Neuronal stem cell (in vitro differentiated cells): Measurements from ENCODE around the gene PHF21A.

ENCODE experiments used
- DNase-seq: peaks from one replicate; pipeline ENCODE4 v3.0.0-alpha.2; 2013; ENCODE audit warnings: low spot score
- H2AFZ ChIP-seq: one replicate; pipeline ENCODE4 v1.6.1; 2013; ENCODE audit warnings: mild to moderate bottlenecking, low read length, inconsistent platforms
- H2AK5ac ChIP-seq: 2 replicates; pipeline ENCODE4 v1.6.1; 2013; ENCODE audit warnings: low read depth, mild to moderate bottlenecking, inconsistent platforms, low read length, moderate library complexity, mixed read lengths
- H2BK120ac ChIP-seq: 2 replicates; pipeline ENCODE4 v1.6.1; 2013; ENCODE audit warnings: low read depth, mild to moderate bottlenecking, inconsistent platforms, low read length, moderate library complexity, mixed read lengths
- H2BK12ac ChIP-seq: one replicate; pipeline ENCODE4 v1.6.1; 2013; ENCODE audit warnings: low read length, inconsistent platforms
- H2BK15ac ChIP-seq: 2 replicates; pipeline ENCODE4 v1.6.1; 2013; ENCODE audit warnings: mild to moderate bottlenecking, low read length, inconsistent platforms, mixed read lengths
- H2BK5ac ChIP-seq: one replicate; pipeline ENCODE4 v1.6.1; 2013; ENCODE audit warnings: inconsistent platforms, mild to moderate bottlenecking, low read length, moderate library complexity
- H3K14ac ChIP-seq: one replicate; pipeline ENCODE4 v1.6.1; 2013; ENCODE audit warnings: low read length, inconsistent platforms
- H3K18ac ChIP-seq: 2 replicates; pipeline ENCODE4 v1.6.1; 2013; ENCODE audit warnings: low read length, inconsistent platforms
- H3K23ac ChIP-seq: 2 replicates; pipeline ENCODE4 v1.6.1; 2013; ENCODE audit warnings: low read depth, mild to moderate bottlenecking, mixed read lengths, low read length, inconsistent platforms; ENCODE audit not compliant: poor library complexity
- H3K27ac ChIP-seq: replicated peaks from 3 replicates; pipeline ENCODE4 v1.5.1; 2013; ENCODE audit warnings: low read length, inconsistent platforms
- H3K27me3 ChIP-seq, 3 experiments: 2 replicates each; pipeline ENCODE4 v1.6.1; 2013; ENCODE audit warnings: low read length in 3 of 3, mild to moderate bottlenecking in 2 of 3, inconsistent platforms in 1 of 3, low read depth in 1 of 3, mixed read lengths in 1 of 3, moderate library complexity in 1 of 3; ENCODE audit not compliant: control insufficient read depth in 3 of 3, insufficient read depth in 3 of 3
- H3K36me3 ChIP-seq, 2 donors: replicated peaks in 1 of 2; 2 replicates each; pipeline ENCODE4 v1.6.1; 2013; ENCODE audit warnings: low read length in 2 of 2; ENCODE audit not compliant: control insufficient read depth in 2 of 2, insufficient read depth in 2 of 2
- H3K4ac ChIP-seq: 2 replicates; pipeline ENCODE4 v1.6.1; 2013; ENCODE audit warnings: inconsistent platforms, mild to moderate bottlenecking, low read length, moderate library complexity
- H3K4me1 ChIP-seq, 2 donors: 1 replicate in 1 of 2; 2 replicates in 1 of 2; pipeline ENCODE4 v1.6.1; 2013; ENCODE audit warnings: low read length in 2 of 2, low read depth in 1 of 2; ENCODE audit not compliant: control insufficient read depth in 2 of 2, insufficient read depth in 1 of 2
- H3K4me2 ChIP-seq: one replicate; pipeline ENCODE4 v1.6.1; 2013; ENCODE audit warnings: mild to moderate bottlenecking, low read length, inconsistent platforms; ENCODE audit not compliant: insufficient read depth, poor library complexity, severe bottlenecking
- H3K4me3 ChIP-seq, 2 donors: 2 replicates each; pipeline ENCODE4 v1.5.1; 2013; ENCODE audit warnings: low read length in 2 of 2, mild to moderate bottlenecking in 2 of 2, inconsistent platforms in 1 of 2, moderate library complexity in 1 of 2
- H3K79me1 ChIP-seq: one replicate; pipeline ENCODE4 v1.6.1; 2013; ENCODE audit warnings: low read depth, mild to moderate bottlenecking, inconsistent platforms, low read length, moderate library complexity
- H3K9ac ChIP-seq: one replicate; pipeline ENCODE4 v1.6.1; 2013; ENCODE audit warnings: mild to moderate bottlenecking, low read depth, low read length, inconsistent platforms; ENCODE audit not compliant: poor library complexity
- H3K9me3 ChIP-seq, 2 donors: replicated peaks in 1 of 2; 2 replicates each; pipeline versions ENCODE3 to v1.6.1; 2013; ENCODE audit warnings: low read length in 2 of 2, mild to moderate bottlenecking in 2 of 2, inconsistent platforms in 1 of 2, low read depth in 1 of 2, mixed read lengths in 1 of 2, moderate library complexity in 1 of 2; ENCODE audit not compliant: control insufficient read depth in 2 of 2, insufficient read depth in 1 of 2
- H4K8ac ChIP-seq: one replicate; pipeline ENCODE4 v1.6.1; 2013; ENCODE audit warnings: low read depth, mild to moderate bottlenecking, inconsistent platforms, low read length, moderate library complexity
- H4K91ac ChIP-seq: one replicate; pipeline ENCODE4 v1.6.1; 2013; ENCODE audit warnings: low read length, low read depth, mild to moderate bottlenecking, inconsistent platforms; ENCODE audit not compliant: poor library complexity
- WGBS, 2 donors: extraction: QIAGEN DNeasy Blood & Tissue Kit; methylation state at CpG; one replicate each; pipeline ENCODE4 v1.1.7; 2013; ENCODE audit warnings: missing lambda C conversion rate in 2 of 2, mixed read lengths in 1 of 2; ENCODE audit not compliant: insufficient read length in 2 of 2, insufficient replicate concordance in 1 of 2; ENCODE audit errors: extremely low coverage in 2 of 2; 5-methylcytosine and 5-hydroxymethylcytosine counted together

The PHF21A gene

GRCh38 chr11:46009647-46010046 is 111.6 kb downstream of the PHF21A start:
- peaks cover 8% of the 10 kb centered on the region in 2 donors for H3K4me1 ChIP-seq
- no peak overlapping the region for H3K18ac ChIP-seq
- no peak overlapping the region for H3K4me2 ChIP-seq
- no peak overlapping the region for H3K23ac ChIP-seq
- no peak overlapping the region for H2AK5ac ChIP-seq
- no peaks in the 10 kb centered on the region for H3K79me1 ChIP-seq
- H2BK120ac ChIP-seq, result no peak overlapping the region
- no peak for DNase-seq
- no peak overlapping the region for H4K8ac ChIP-seq
- no peak overlapping the region for H3K27ac ChIP-seq
- H2AFZ ChIP-seq, result no peak overlapping the region
- no CpG with 5 or more reads among the region's 2 CpGs for WGBS, 2 donors
- no peak overlapping the region for H4K91ac ChIP-seq
- no peak overlapping the region for H2BK15ac ChIP-seq
- H3K9me3 ChIP-seq, result no peaks in the 10 kb centered on the region
- no peaks in the 10 kb centered on the region for H3K36me3 ChIP-seq
- H3K4me3 ChIP-seq, result no peak overlapping the region
- H2BK12ac ChIP-seq, result no peak overlapping the region
- no peak overlapping the region for H3K14ac ChIP-seq
- no peaks in the 10 kb centered on the region for H3K27me3 ChIP-seq
- no peak overlapping the region for H3K4ac ChIP-seq
- H2BK5ac ChIP-seq, result no peak overlapping the region
- H3K9ac ChIP-seq, result no peak overlapping the region

DNA sequence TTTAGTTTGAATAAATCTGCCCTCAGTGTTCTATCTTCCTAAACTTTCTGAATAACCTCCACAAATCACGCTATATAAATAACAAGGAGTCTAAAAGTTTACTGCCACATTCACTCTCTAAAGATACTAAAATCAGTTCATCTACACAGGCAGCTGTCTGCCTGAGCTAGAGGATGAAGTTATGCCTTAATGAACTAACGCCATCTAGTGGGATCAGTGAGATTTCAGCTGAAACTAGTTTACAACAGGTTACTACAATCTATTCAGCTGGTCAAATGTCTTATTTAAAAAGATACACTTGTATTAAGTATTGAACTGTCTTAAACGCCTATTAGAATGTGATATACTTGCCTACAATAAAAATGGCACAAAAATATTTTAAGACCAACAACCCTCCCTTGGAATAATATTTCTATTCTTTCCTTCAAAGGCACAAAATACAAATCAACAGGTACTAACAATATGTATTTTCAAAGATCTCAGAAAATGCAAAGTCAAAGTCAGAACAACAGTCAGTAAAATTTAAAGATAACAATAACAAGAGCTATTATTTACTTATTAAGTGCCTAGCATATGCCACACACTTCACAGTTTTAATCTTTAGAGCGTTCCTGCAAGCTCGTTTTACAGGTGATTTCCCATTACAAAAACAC is 114.7 kb downstream of the PHF21A start:
- Histone ChIP-seq H3K79me1 (no peaks in the 10 kb centered on the region), H2BK12ac (no peak overlapping the region), H3K18ac (no peak overlapping the region), H3K4me1 (peaks cover 2 to 8% of the 10 kb centered on the region in 2 donors), H2BK120ac (no peak overlapping the region), H3K14ac (no peak overlapping the region), H3K9me3 (no peaks in the 10 kb centered on the region), H2BK15ac (no peak overlapping the region), H3K27ac (no peak overlapping the region), H2AFZ (no peak overlapping the region), H3K4ac (no peak overlapping the region), H3K27me3 (no peaks in the 10 kb centered on the region), H3K36me3 (no peaks in the 10 kb centered on the region), H3K4me3 (no peak overlapping the region), H4K8ac (no peak overlapping the region), H4K91ac (no peak overlapping the region), H3K23ac (no peak overlapping the region), H2BK5ac (no peak overlapping the region), H3K4me2 (no peak overlapping the region), H2AK5ac (no peak overlapping the region), H3K9ac (no peak overlapping the region)
- peak; percentile 64 for DNase-seq
- WGBS, 2 donors, result no CpG with 5 or more reads among the region's 5 CpGs

- Histone ChIP-seq H3K4ac (no peak overlapping the region), H2BK5ac (no peak overlapping the region), H3K23ac (no peak overlapping the region), H2AFZ (no peak overlapping the region), H3K27me3 (no peaks in the 10 kb centered on the region), H3K36me3 (no peaks in the 10 kb centered on the region), H3K9ac (no peak overlapping the region), H3K4me3 (no peak overlapping the region), H3K79me1 (no peaks in the 10 kb centered on the region), H2BK12ac (no peak overlapping the region), H3K4me1 (peaks cover 5 to 13% of the 10 kb centered on the region in 2 donors), H3K18ac (no peak overlapping the region), H4K8ac (no peak overlapping the region), H2BK15ac (no peak overlapping the region), H2AK5ac (no peak overlapping the region), H3K9me3 (no peaks in the 10 kb centered on the region), H3K27ac (no peak overlapping the region), H3K4me2 (no peak overlapping the region), H2BK120ac (no peak overlapping the region), H3K14ac (no peak overlapping the region), H4K91ac (no peak overlapping the region)
- no peak for DNase-seq
- whole genome bisulfite sequencing, 2 donors, result no CpG with 5 or more reads among the region's 2 CpGs
Observed at GRCh38 chr11:46003572-46003971, 117.7 kb downstream of the PHF21A start.

DNA sequence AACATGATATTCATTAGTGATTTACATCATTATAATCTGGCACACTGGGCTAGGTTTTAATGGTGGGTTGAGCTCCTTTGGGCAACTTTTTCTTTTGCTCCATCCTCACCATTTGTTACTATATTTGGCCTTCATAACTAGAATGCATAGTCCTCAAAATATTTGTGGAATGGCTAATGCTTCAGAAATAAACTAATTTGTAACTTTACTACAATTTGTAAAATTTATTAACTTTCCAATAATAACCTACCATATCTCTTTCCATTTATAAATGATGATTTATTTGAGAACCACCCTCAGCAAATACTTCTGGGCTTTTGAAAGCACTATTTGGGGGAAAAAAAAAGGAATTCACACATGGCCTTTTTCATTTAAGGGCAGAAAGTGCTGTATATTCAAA is 119.1 kb downstream of the PHF21A start:
- no peak overlapping the region for H3K4me3 ChIP-seq
- H3K9ac ChIP-seq, result no peak overlapping the region
- no peak overlapping the region for H3K4ac ChIP-seq
- H3K18ac ChIP-seq, result no peak overlapping the region
- no peak overlapping the region for H2BK5ac ChIP-seq
- H3K9me3 ChIP-seq, result no peaks in the 10 kb centered on the region
- H2AK5ac ChIP-seq, result no peak overlapping the region
- DNase-seq, result no peak
- no peak overlapping the region for H2BK15ac ChIP-seq
- H4K8ac ChIP-seq, result no peak overlapping the region
- peaks cover 8 to 13% of the 10 kb centered on the region in 2 donors for H3K4me1 ChIP-seq
- no peak overlapping the region for H2BK120ac ChIP-seq
- no peak overlapping the region for H3K23ac ChIP-seq
- H2AFZ ChIP-seq, result no peak overlapping the region
- H4K91ac ChIP-seq, result no peak overlapping the region
- H2BK12ac ChIP-seq, result no peak overlapping the region
- no peak overlapping the region for H3K27ac ChIP-seq
- no peak overlapping the region for H3K14ac ChIP-seq
- H3K27me3 ChIP-seq, result no peaks in the 10 kb centered on the region
- H3K79me1 ChIP-seq, result no peaks in the 10 kb centered on the region
- no peak overlapping the region for H3K4me2 ChIP-seq
- H3K36me3 ChIP-seq, result no peaks in the 10 kb centered on the region
